Prostate gland (tissue), 2 donors: ENCODE measurements around the gene AFF1. TPM values are rescaled to one million over a fixed set of nuclear protein-coding genes. Genes with fewer than 3 reads are reported as not detected.

Experiments used
- DNase-seq: peaks from one replicate; pipeline ENCODE4 v3.0.0-alpha.2; 2019; ENCODE audit warnings: low spot score
- H3K27ac ChIP-seq, 2 donors: fragments of 200-600 bp; sonication (generic); 2 replicates each; pipeline ENCODE4 v1.5.1; 2017 to 2019
- H3K27me3 ChIP-seq: fragments of 200-600 bp; sonication (generic); replicated peaks from 2 replicates; pipeline ENCODE4 v1.5.1; 2019; ENCODE audit not compliant: insufficient read depth
- H3K36me3 ChIP-seq, 2 donors: fragments of 200-600 bp; sonication (generic); 1 replicate in 1 of 2; 2 replicates in 1 of 2; pipeline versions ENCODE4 v1.5.1 to v1.8.1; 2017 to 2019
- H3K4me1 ChIP-seq: fragments of 200-600 bp; sonication (generic); replicated peaks from 2 replicates; pipeline ENCODE4 v1.5.1; 2019
- H3K4me3 ChIP-seq, 2 donors: fragments of 200-600 bp; sonication (generic); 2 replicates each; pipeline ENCODE4 v1.5.1; 2017 to 2019
- H3K9me3 ChIP-seq: fragments of 200-600 bp; sonication (generic); 2 replicates; pipeline ENCODE4 v1.5.1; 2017
- POLR2A ChIP-seq: fragments of 450-650 bp; IDR thresholded peaks from one replicate; pipeline ENCODE4 v1.6.1; 2016; ENCODE audit warnings: antibody characterized with exemption, mild to moderate bottlenecking
- POLR2AphosphoS5 ChIP-seq: sonication (generic); formaldehyde crosslinking; IDR thresholded peaks from one replicate; pipeline ENCODE4 v1.6.1; 2017; ENCODE audit warnings: antibody characterized with exemption
- WGBS: methylation state at CpG from one replicate; pipeline ENCODE4 v1.1.5; 2018; 5-methylcytosine and 5-hydroxymethylcytosine counted together
- intact Hi-C: fragments of 100-400 bp; cut with DNase I; formaldehyde crosslinking; loops from one replicate; pipeline ENCODE4 v1.14.2; 2022
- total RNA-seq, 2 donors: library from RNA; depleted of rRNA; stranded (reverse); fragments of >200 nt; gene quantifications; one replicate each; pipeline ENCODE4 v1.1.0, GENCODE V29; 2016
- TF ChIP-seq, protein P1 (sequence below), 4 experiments: fragments of 200-600 bp in 2 of 4; fragments of 450-650 bp in 2 of 4; sonication (generic) in 2 of 4; IDR thresholded peaks; 1 replicate in 3 of 4; 2 replicates in 1 of 4; pipeline ENCODE4 v1.5.1; 2016 to 2019; ENCODE audit warnings: antibody characterized with exemption in 4 of 4, mild to moderate bottlenecking in 2 of 4, moderate library complexity in 2 of 4

AFF1 gene
- total RNA-seq, 2 donors from 2014 or later, result 69.7 to 92.5 TPM

DNA sequence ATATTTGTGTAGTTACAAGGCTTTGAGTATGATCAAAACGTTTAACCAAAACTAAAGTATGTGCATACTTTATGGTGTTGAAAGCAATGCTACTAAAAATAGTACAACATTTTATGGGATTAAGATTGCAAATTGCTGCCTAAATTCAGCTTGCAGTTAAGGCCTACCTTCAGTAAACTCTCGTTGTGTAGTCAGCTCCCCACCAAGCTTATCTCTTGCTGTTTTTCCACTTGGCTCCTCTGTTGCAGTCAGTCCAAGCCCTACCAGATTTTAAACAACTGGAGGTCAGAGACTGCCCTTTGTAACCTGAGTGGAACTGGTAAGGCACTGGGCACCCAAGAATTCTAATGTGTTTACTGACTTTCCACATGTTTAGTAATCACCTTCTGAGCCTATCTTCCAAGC is 25.7 kb downstream of the AFF1 start:
- no peaks in the 10 kb centered on the region for H3K36me3 ChIP-seq
- intact Hi-C loops, result no loop called here
- TF ChIP-seq POLR2AphosphoS5, result no peak
- TF ChIP-seq, protein P1, sequence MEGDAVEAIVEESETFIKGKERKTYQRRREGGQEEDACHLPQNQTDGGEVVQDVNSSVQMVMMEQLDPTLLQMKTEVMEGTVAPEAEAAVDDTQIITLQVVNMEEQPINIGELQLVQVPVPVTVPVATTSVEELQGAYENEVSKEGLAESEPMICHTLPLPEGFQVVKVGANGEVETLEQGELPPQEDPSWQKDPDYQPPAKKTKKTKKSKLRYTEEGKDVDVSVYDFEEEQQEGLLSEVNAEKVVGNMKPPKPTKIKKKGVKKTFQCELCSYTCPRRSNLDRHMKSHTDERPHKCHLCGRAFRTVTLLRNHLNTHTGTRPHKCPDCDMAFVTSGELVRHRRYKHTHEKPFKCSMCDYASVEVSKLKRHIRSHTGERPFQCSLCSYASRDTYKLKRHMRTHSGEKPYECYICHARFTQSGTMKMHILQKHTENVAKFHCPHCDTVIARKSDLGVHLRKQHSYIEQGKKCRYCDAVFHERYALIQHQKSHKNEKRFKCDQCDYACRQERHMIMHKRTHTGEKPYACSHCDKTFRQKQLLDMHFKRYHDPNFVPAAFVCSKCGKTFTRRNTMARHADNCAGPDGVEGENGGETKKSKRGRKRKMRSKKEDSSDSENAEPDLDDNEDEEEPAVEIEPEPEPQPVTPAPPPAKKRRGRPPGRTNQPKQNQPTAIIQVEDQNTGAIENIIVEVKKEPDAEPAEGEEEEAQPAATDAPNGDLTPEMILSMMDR (IDR thresholded peaks at IDR 0.05), result no peak
- H3K9me3 ChIP-seq, result no peaks in the 10 kb centered on the region
- no peak overlapping the region for H3K27ac ChIP-seq
- WGBS, result 27% methylated on average over 2 of the region's 2 CpGs
- no peaks in the 10 kb centered on the region for H3K27me3 ChIP-seq
- no peak for DNase-seq
- no peak overlapping the region for H3K4me3 ChIP-seq
- H3K4me1 ChIP-seq, result no peaks in the 10 kb centered on the region

DNA sequence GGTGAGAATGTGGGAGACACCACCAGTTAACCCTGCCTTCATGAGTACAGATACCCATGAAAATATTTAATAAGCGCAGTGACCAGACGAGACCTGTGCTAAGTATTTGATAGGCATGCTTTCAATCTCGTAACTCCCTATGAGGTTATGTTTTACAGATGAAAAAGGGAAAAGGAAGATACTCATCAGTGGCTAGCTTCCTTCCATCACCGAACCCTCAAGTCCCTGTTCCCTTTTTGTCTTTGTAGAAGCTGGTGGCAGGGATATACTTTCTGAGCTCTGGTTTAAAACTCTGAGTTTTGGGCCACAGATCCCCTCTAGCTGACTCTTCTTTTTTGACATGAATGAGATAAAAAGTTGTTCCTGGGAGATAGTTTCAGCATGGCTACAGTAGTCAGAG is 26.3 kb downstream of the AFF1 start:
- Histone ChIP-seq H3K27ac (no peak overlapping the region), H3K4me1 (no peaks in the 10 kb centered on the region), H3K4me3 (no peak overlapping the region), H3K36me3 (no peaks in the 10 kb centered on the region), H3K9me3 (no peaks in the 10 kb centered on the region), H3K27me3 (no peaks in the 10 kb centered on the region)
- intact Hi-C loops, result no loop called here
- no peak for DNase-seq
- WGBS, result 79% methylated on average over 4 of the region's 4 CpGs
- TF ChIP-seq POLR2A, result no peak
- TF ChIP-seq, protein P1 (IDR thresholded peaks at IDR 0.05), result no peak
- TF ChIP-seq POLR2AphosphoS5, result no peak

DNA sequence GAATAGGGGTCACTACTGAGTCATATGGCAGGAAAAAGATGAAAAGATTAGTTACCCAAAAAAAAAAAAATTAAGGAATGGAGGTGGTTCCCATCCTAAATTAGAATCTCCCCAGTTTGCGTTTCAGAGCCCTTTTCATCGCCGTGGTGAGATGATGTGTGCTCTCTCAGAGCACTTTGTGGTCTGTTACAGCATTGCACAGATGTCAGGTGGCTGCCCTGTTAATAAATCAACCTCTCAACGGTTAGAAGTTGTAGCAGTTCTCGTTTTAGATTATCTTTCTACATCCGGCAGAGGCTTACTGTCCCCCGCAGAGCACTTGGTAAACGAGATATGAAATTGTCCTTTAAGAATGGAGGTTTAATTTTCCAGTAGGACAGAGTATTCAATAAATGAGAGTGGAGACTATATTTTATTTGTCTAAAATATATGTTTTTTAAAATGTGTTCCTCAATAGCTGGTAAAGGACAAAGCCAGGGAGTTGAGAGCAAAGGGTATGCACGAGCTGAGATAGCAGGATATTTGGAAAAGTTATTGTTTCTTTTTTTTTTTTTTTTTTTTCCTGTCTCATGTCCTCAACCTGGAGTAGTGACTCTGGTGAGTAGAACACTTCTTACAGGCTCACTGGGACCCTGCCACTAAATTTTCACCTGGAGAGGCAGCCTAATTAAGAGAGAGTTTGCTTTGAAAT is 26.9 kb downstream of the AFF1 start:
- no peaks in the 10 kb centered on the region for H3K27me3 ChIP-seq
- no peaks in the 10 kb centered on the region for H3K4me1 ChIP-seq
- no peaks in the 10 kb centered on the region for H3K36me3 ChIP-seq
- TF ChIP-seq, protein P1 (IDR thresholded peaks at IDR 0.05), result no peak
- no peak for TF ChIP-seq POLR2A
- no peak overlapping the region for H3K27ac ChIP-seq
- 50% methylated on average over 9 of the region's 9 CpGs for WGBS
- intact Hi-C loops, result no loop called here
- no peak overlapping the region for H3K4me3 ChIP-seq
- no peaks in the 10 kb centered on the region for H3K9me3 ChIP-seq
- DNase-seq, result no peak

DNA sequence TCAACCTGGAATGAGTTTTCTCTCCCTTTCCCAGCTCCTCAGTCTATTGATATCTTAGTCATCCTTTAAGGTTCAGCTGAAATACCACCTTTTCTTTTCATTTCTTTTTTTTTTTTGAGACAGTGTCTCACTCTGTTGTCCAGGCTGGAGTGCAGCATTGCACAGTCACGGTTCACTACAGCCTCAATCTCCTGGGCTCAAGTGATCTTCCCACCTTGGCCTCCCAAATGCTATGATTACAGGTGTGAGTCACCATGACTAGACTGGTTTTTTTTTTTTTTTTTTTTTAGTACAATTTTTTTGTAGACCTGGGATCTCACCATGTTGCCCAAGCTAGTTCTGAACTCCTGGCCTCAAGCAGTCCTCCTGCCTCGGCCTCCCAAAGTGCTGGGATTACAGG is 28.9 kb downstream of the AFF1 start:
- 91% methylated on average over 2 of the region's 2 CpGs for WGBS
- DNase-seq, result no peak
- H3K4me1 ChIP-seq, result no peaks in the 10 kb centered on the region
- TF ChIP-seq, protein P1 (IDR thresholded peaks at IDR 0.05), result no peak
- TF ChIP-seq POLR2AphosphoS5 (no peak), POLR2A (no peak)
- no peak overlapping the region for H3K4me3 ChIP-seq
- intact Hi-C loops, result no loop called here
- H3K27ac ChIP-seq, result no peak overlapping the region
- H3K27me3 ChIP-seq, result no peaks in the 10 kb centered on the region
- no peaks in the 10 kb centered on the region for H3K9me3 ChIP-seq
- H3K36me3 ChIP-seq, result no peaks in the 10 kb centered on the region
